ENCODE measurements around the gene MSRB1. TPM values are rescaled to one million over a fixed set of nuclear protein-coding genes. Genes with fewer than 3 reads are reported as not detected.

Gene MSRB1
- total and polyA plus RNA-seq, 9 of the 15 experiments (the other 6 are each of a cell fraction or from before 2014, with no cell fraction given): 5.4 to 33.7 (median 25.7) TPM

DNA sequence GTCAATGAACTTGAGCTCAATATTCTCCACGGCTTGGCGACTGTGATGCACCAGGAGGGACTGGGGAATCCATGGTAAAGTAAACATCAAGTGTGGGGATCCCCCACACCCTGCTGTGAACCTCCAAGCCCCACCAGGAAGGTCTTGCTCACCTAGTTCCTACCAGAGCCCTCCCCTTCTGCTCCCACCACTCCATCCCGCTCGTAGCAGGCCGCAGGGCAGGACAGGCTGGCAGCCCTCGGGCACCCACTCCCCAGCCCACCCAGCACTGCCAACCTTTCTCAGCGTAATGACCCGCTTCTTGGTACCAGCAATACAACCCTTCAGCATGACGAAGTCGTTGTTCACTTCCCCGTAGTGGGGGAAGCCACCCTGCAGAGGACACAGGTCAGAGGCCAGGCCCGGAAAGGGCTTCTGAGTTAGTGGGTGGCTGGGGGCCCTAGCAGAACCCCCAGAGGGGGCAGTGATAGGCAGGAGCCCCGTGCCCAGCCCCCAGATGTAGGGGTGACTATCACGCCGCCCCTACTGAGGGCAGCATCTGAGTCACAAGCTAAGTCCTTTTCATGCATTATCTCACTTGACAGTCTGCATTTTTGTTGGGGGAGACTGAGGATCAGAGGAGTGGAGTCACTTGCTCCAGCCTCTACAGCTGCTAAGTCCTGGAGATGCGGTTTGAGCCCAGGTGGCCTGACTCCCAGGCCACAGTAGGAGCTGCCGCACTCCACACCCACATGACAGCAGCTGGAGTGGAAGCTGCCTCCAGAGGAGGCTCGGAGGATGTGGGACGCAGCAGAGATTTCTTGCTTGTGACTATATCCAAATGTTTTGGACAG, 2.8 kb upstream of the MSRB1 start:
- peak; percentile 6 for FAIRE-seq
- 37% methylated on average over 12 of the region's 19 CpGs for WGBS (ENCODE audit: insufficient coverage, low coverage, missing lambda C conversion rate)
- POLR2A ChIA-PET: interaction anchor here (0.7 to 2.9 kb wide), 5 partner anchors 15 to 210 kb away, joined by 3 to 27 read pairs (median 4); partner anchors contain the start of genes RPS2 and TRAF7
- TF ChIP-seq ZBTB7A (IDR thresholded peaks at IDR 0.05; ENCODE audit: borderline replicate concordance, control insufficient read depth, low read depth, low read length) (peak; percentile 52; the same call in 1 of the 2 replicates), ARID1B (IDR thresholded peaks at IDR 0.05) (peak; percentile 45; the same call in 1 of the 2 replicates), POLR2AphosphoS5 (IDR thresholded peaks at IDR 0.05; ENCODE audit: control insufficient read depth, insufficient read depth, low read depth, low read length) (peak; percentile 49; the same call in 1 of the 2 replicates), PTTG1 (tag; IDR thresholded peaks at IDR 0.05; ENCODE audit: low read depth) (no peak), CBFA2T2 (conservative IDR thresholded peaks at IDR 0.05) (peak; percentile 84), TEAD4 (IDR thresholded peaks at IDR 0.05; ENCODE audit: low read length) (peak; percentile 19; the same call in 1 of the 2 replicates), TEAD4 (CRISPR knock-in tag; IDR thresholded peaks at IDR 0.05; ENCODE audit: borderline replicate concordance) (no peak), TCF3 (CRISPR knock-in tag; IDR thresholded peaks at IDR 0.05) (peak; percentile 48), KDM1A (IDR thresholded peaks at IDR 0.05) (peak in 1 of 2 experiments; percentile 26; a peak in 1 of 4 replicates), SMARCA4 (IDR thresholded peaks at IDR 0.05) (0 out of 2 replicates have a peak, but pooled peaks have one; percentile 14), TRIM24 (IDR thresholded peaks at IDR 0.05) (peak; percentile 22 to 27; a peak in 2 of 4 replicates), GABPA (tag; conservative IDR thresholded peaks at IDR 0.05; ENCODE audit: low read depth) (no peak), EGR1 (conservative IDR thresholded peaks at IDR 0.05) (peak; percentile 52), NFIC (IDR thresholded peaks at IDR 0.05) (peak; percentile 37; the same call in 1 of the 2 replicates), CBFA2T3 (IDR thresholded peaks at IDR 0.05) (peak; percentile 88)
- TF ChIP-seq, protein P1, sequence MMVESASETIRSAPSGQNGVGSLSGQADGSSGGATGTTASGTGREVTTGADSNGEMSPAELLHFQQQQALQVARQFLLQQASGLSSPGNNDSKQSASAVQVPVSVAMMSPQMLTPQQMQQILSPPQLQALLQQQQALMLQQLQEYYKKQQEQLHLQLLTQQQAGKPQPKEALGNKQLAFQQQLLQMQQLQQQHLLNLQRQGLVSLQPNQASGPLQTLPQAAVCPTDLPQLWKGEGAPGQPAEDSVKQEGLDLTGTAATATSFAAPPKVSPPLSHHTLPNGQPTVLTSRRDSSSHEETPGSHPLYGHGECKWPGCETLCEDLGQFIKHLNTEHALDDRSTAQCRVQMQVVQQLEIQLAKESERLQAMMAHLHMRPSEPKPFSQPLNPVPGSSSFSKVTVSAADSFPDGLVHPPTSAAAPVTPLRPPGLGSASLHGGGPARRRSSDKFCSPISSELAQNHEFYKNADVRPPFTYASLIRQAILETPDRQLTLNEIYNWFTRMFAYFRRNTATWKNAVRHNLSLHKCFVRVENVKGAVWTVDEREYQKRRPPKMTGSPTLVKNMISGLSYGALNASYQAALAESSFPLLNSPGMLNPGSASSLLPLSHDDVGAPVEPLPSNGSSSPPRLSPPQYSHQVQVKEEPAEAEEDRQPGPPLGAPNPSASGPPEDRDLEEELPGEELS (CRISPR knock-in tag; IDR thresholded peaks at IDR 0.05; ENCODE audit: borderline replicate concordance): no peak
- TF ChIP-seq, protein P2, sequence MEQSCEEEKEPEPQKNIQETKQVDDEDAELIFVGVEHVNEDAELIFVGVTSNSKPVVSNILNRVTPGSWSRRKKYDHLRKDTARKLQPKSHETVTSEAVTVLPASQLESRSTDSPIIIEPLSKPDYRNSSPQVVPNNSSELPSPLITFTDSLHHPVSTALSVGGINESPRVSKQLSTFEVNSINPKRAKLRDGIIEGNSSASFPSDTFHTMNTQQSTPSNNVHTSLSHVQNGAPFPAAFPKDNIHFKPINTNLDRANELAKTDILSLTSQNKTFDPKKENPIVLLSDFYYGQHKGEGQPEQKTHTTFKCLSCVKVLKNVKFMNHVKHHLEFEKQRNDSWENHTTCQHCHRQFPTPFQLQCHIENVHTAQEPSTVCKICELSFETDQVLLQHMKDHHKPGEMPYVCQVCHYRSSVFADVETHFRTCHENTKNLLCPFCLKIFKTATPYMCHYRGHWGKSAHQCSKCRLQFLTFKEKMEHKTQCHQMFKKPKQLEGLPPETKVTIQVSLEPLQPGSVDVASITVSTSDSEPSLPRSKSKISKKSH (CRISPR knock-in tag; IDR thresholded peaks at IDR 0.05): no peak
- TF ChIP-seq, protein P3, sequence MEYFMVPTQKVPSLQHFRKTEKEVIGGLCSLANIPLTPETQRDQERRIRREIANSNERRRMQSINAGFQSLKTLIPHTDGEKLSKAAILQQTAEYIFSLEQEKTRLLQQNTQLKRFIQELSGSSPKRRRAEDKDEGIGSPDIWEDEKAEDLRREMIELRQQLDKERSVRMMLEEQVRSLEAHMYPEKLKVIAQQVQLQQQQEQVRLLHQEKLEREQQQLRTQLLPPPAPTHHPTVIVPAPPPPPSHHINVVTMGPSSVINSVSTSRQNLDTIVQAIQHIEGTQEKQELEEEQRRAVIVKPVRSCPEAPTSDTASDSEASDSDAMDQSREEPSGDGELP (CRISPR knock-in tag; IDR thresholded peaks at IDR 0.05; ENCODE audit: borderline replicate concordance): peak; percentile 57; the same call in 1 of the 2 replicates

More for the DNA sequence above, 2.8 kb upstream of the MSRB1 start:
- H3K79me2 ChIP-seq (ENCODE audit: control insufficient read depth, insufficient read depth, low read length): peaks cover 20% of the 10 kb centered on the region
- peaks cover 6% of the 10 kb centered on the region; the same call in 1 of the 3 replicates for H3K36me3 ChIP-seq (ENCODE audit: control insufficient read depth, insufficient read depth, low read length)
- H3K4me3 ChIP-seq: no peak overlapping the region
- no TSS peak for BruUV-seq (replicated peaks)
- no peaks in the 10 kb centered on the region for H3K9me3 ChIP-seq (replicated peaks; ENCODE audit: control insufficient read depth, insufficient read depth, low read depth, low read length)
- H3K4me1 ChIP-seq (replicated peaks in 1 of 2; ENCODE audit: control insufficient read depth in 2 of 2, insufficient read depth in 2 of 2, low read length in 2 of 2): peaks cover 29 to 70% of the 10 kb centered on the region in 2 experiments
- no peak overlapping the region for H2AFZ ChIP-seq (ENCODE audit: low read depth, low read length)
- DNase-seq (ENCODE audit: extremely low read depth in 1 of 4, low spot score in 3 of 4) (peak in 2 of 4 experiments; percentile 39 to 68), ATAC-seq (no peak)
- H4K20me1 ChIP-seq (replicated peaks; ENCODE audit: control insufficient read depth, insufficient read depth, low read length): peaks cover 7% of the 10 kb centered on the region
- H3K9ac ChIP-seq (ENCODE audit: insufficient read depth in 1 of 2, low read depth in 2 of 2, low read length in 2 of 2): peak overlapping the region in 1 of 2 experiments; percentile 50; a peak in 1 of 4 replicates
- no peaks in the 10 kb centered on the region for H3K27me3 ChIP-seq (ENCODE audit: control insufficient read depth in 2 of 2, insufficient read depth in 2 of 2, low read length in 2 of 2)
- CTCF ChIA-PET (ENCODE audit: low intra/inter-chr PET ratio): no interaction called here
- H3K9me1 ChIP-seq (ENCODE audit: control insufficient read depth, insufficient read depth, low read length): peaks cover 8% of the 10 kb centered on the region
- no peak overlapping the region for H3K27ac ChIP-seq (ENCODE audit: extremely low read depth, low read depth, low read length)
- H3K4me2 ChIP-seq (ENCODE audit: insufficient read depth, low read length): no peak overlapping the region
- in situ Hi-C loops (cut with MboI) (no loop called here), intact Hi-C loops (cut with micrococcal nuclease) (no loop called here)
